HepG2 (cell line): ENCODE data around the gene UCN. TPM values are rescaled to one million over a fixed set of nuclear protein-coding genes. Genes with fewer than 3 reads are reported as not detected.
A peak's percentile ranks its signal among the peaks of the same experiment; 100 is the strongest.

Source experiments
- ARID5B ChIP-seq: IDR thresholded peaks from 2 replicates; pipeline ENCODE4 v1.4.0; 2020; ENCODE audit warnings: mild to moderate bottlenecking, missing genetic modification reagents
- ELF1 ChIP-seq: sonication (generic); formaldehyde crosslinking; IDR thresholded peaks from 2 replicates; pipeline ENCODE4 v1.4.0; 2020; ENCODE audit warnings: missing genetic modification reagents
- ESRRA ChIP-seq: sonication (generic); formaldehyde crosslinking; IDR thresholded peaks from 2 replicates; pipeline ENCODE4 v1.5.1; 2020; ENCODE audit warnings: mild to moderate bottlenecking, low read depth, missing genetic modification reagents
- HIC2 ChIP-seq: sonication (generic); formaldehyde crosslinking; IDR thresholded peaks from 2 replicates; pipeline ENCODE4 v1.9.0; 2022; ENCODE audit warnings: low read depth, missing genetic modification reagents
- JUNB ChIP-seq: sonication (generic); formaldehyde crosslinking; IDR thresholded peaks from 2 replicates; pipeline ENCODE4 v1.8.0; 2022; ENCODE audit warnings: missing genetic modification reagents, mild to moderate bottlenecking, borderline replicate concordance
- LBX2 ChIP-seq: sonication (generic); formaldehyde crosslinking; IDR thresholded peaks from 2 replicates; pipeline ENCODE4 v1.5.0; 2020; ENCODE audit warnings: missing genetic modification reagents, mild to moderate bottlenecking, borderline replicate concordance
- MATR3 ChIP-seq: sonication (generic); formaldehyde crosslinking; IDR thresholded peaks from 2 replicates; pipeline ENCODE4 v1.4.0; 2020; ENCODE audit warnings: missing genetic modification reagents
- NFIC ChIP-seq: IDR thresholded peaks from 2 replicates; pipeline ENCODE4 v1.6.1; 2012; ENCODE audit warnings: mild to moderate bottlenecking, low read length, inconsistent platforms
- PAXIP1 ChIP-seq: sonication (generic); formaldehyde crosslinking; conservative IDR thresholded peaks from 2 replicates; pipeline ENCODE4 v1.4.0; 2020; ENCODE audit warnings: mild to moderate bottlenecking, missing genetic modification reagents, moderate library complexity
- REXO4 ChIP-seq: sonication (generic); formaldehyde crosslinking; IDR thresholded peaks from 2 replicates; pipeline ENCODE4 v1.8.0; 2022; ENCODE audit warnings: missing genetic modification reagents, mild to moderate bottlenecking, borderline replicate concordance
- SOX6 ChIP-seq, 2 experiments: fragments of 450-650 bp in 1 of 2; sonication (generic) in 1 of 2; formaldehyde crosslinking in 1 of 2; IDR thresholded peaks; 2 replicates each; pipeline versions ENCODE4 v1.4.0 to v1.6.1; 2017 to 2020; ENCODE audit warnings: antibody characterized with exemption in 1 of 2, mild to moderate bottlenecking in 1 of 2, missing genetic modification reagents in 1 of 2
- TRIM22 ChIP-seq: fragments of 450-650 bp; IDR thresholded peaks from 2 replicates; pipeline ENCODE4 v1.6.1; 2017
- ZNF343 ChIP-seq: sonication (generic); formaldehyde crosslinking; IDR thresholded peaks from 2 replicates; pipeline ENCODE4 v1.4.0; 2020; ENCODE audit warnings: mild to moderate bottlenecking, missing genetic modification reagents
- ZNF460 ChIP-seq: sonication (generic); formaldehyde crosslinking; IDR thresholded peaks from 2 replicates; pipeline ENCODE4 v1.5.1; 2020; ENCODE audit warnings: missing genetic modification reagents, mild to moderate bottlenecking, borderline replicate concordance
- ZNF567 ChIP-seq: sonication (generic); formaldehyde crosslinking; IDR thresholded peaks from 2 replicates; pipeline ENCODE4 v1.8.1; 2023; ENCODE audit warnings: mild to moderate bottlenecking, missing genetic modification reagents, borderline replicate concordance
- ZNF616 ChIP-seq: sonication (generic); formaldehyde crosslinking; IDR thresholded peaks from 2 replicates; pipeline ENCODE4 v1.5.0; 2020; ENCODE audit warnings: low read depth, mild to moderate bottlenecking, missing genetic modification reagents
- ZNF790 ChIP-seq: sonication (generic); formaldehyde crosslinking; IDR thresholded peaks from 2 replicates; pipeline ENCODE4 v1.8.0; 2022; ENCODE audit warnings: missing genetic modification reagents, mild to moderate bottlenecking, borderline replicate concordance
- polyA plus RNA-seq, 8 experiments: library from polyadenylated mRNA; depleted of rRNA in 3 of 8; stranded (reverse) in 7 of 8; unstranded in 1 of 8; fragments of >200 nt; fragmentation: Illumina TruSeq in 4 of 8; extraction: Trizol in 4 of 8; gene quantifications; 2 replicates each; pipeline versions ENCODE4 v1.2.1 to v1.2.3, GENCODE V29; 2011 to 2016; ENCODE audit warnings: low read depth in 4 of 8, missing spikeins in 1 of 8, mixed read lengths in 1 of 8; ENCODE audit not compliant: insufficient read depth in 1 of 8
- total RNA-seq, 5 experiments: library from RNA; depleted of rRNA; stranded (reverse); fragments of >200 nt; fragmentation: Illumina TruSeq; extraction: Trizol; gene quantifications; 2 replicates each; pipeline ENCODE4 v1.2.3, GENCODE V29; 2016; ENCODE audit warnings: low read depth in 1 of 5

The UCN gene
- total and polyA plus RNA-seq, 2 of the 13 experiments (the other 11 are each of a cell fraction or from before 2014, with no cell fraction given), result 1.2 to 2.3 TPM

GRCh38 chr2:27264753-27265535 is 43.3 kb downstream of the UCN start (continued):
- TF ChIP-seq ARID5B (CRISPR knock-in tag) (peak; percentile 76), ELF1 (CRISPR knock-in tag) (0 out of 2 replicates have a peak, but pooled peaks have one; percentile 14), ZNF567 (CRISPR knock-in tag) (no peak), LBX2 (0 out of 2 replicates have a peak, but pooled peaks have one; percentile 46), ESRRA (CRISPR knock-in tag) (no peak), TRIM22 (no peak), MATR3 (CRISPR knock-in tag) (no peak), SOX6 (IDR thresholded peaks at IDR 0.05) (no peak), SOX6 (CRISPR knock-in tag; IDR thresholded peaks at IDR 0.05) (peak; percentile 76), ZNF343 (peak; percentile 67; the same call in 1 of the 2 replicates), NFIC (no peak), JUNB (CRISPR knock-in tag) (no peak), ZNF616 (CRISPR knock-in tag) (peak; percentile 92), PAXIP1 (CRISPR knock-in tag) (no peak), REXO4 (CRISPR knock-in tag) (peak; percentile 28; the same call in 1 of the 2 replicates), ZNF790 (peak; percentile 88; the same call in 1 of the 2 replicates), ZNF460 (CRISPR knock-in tag) (no peak), HIC2 (peak; percentile 94)
